Measurements from ENCODE around the gene ZNF513. TPM values are rescaled to one million over a fixed set of nuclear protein-coding genes. Genes with fewer than 3 reads are reported as not detected.
A peak's percentile ranks its signal among the peaks of the same experiment; 100 is the strongest.
"Not testable (repeated sequence)": the region's sequence is repeated elsewhere in the genome, so short reads cannot be mapped to it uniquely, and the experiment has no call there.

The ZNF513 gene, protein sequence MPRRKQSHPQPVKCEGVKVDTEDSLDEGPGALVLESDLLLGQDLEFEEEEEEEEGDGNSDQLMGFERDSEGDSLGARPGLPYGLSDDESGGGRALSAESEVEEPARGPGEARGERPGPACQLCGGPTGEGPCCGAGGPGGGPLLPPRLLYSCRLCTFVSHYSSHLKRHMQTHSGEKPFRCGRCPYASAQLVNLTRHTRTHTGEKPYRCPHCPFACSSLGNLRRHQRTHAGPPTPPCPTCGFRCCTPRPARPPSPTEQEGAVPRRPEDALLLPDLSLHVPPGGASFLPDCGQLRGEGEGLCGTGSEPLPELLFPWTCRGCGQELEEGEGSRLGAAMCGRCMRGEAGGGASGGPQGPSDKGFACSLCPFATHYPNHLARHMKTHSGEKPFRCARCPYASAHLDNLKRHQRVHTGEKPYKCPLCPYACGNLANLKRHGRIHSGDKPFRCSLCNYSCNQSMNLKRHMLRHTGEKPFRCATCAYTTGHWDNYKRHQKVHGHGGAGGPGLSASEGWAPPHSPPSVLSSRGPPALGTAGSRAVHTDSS
- total RNA-seq (2014; rRNA removed; shearing (Covaris generic)) = 11.8 and 19.2 TPM in 2 replicates

- Histone ChIP-seq H3K4me3 (ENCODE audit: insufficient read depth, low read depth, low read length) (peak within 1 kb of the TSS; percentile 91), H3K36me3 (replicated peaks; ENCODE audit: control insufficient read depth, insufficient read depth, low read length) (peaks cover 56% of the 10 kb centered on the region), H3K27me3 (ENCODE audit: control insufficient read depth, insufficient read depth, low read length) (no peaks in the 10 kb centered on the region)
- peak; percentile 98 for DNase-seq
Observed at GRCh38 chr2:27380626-27381545, at the start of gene ZNF513. TSS of gene ZNF513 (minus strand) at chr2:27380734. CDS start at chr2:27380526, 208 bp downstream.

DNA sequence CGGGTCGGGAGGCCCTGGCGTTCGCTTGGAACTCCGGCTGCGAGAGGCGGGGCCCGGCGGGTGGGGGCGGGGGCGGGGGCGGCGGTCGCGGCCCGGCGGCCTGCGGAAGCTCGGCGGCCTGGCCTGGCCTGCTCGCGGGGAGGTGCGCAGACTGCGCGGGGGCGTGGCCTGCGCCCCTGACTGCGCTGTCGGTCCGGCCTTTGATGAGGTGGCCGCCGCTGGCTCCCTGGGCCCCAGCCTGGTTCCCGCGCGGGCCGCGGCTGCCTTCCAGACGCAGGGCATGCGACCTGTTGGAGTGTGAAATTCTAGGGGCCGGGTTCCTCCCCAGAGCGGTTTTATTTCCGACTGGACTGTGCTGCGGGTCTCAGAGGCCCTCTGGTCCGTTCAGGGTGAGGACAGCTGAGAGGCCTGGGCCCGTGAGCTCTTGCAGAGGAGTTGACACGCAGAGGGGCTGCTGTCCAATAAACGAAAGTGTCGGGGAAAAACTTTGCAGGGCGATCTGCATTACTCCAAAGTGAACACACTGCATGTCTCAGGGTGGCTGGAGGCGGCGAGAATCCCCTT lies 48.5 kb upstream of the ZNF513 start:
- Histone ChIP-seq H3K4me3 (ENCODE audit: insufficient read depth, low read depth, low read length) (peak overlapping the region; percentile 100), H3K36me3 (replicated peaks; ENCODE audit: control insufficient read depth, insufficient read depth, low read length) (peaks cover 7% of the 10 kb centered on the region), H3K27me3 (ENCODE audit: control insufficient read depth, insufficient read depth, low read length) (no peaks in the 10 kb centered on the region)
- DNase-seq = peak; percentile 96

GRCh38 chr2:27428213-27428977 lies 47.9 kb upstream of the ZNF513 start, which contains the start of gene NRBP1:
TSS of gene NRBP1 (plus strand) at chr2:27428631. CDS start at chr2:27433274, 4,643 bp downstream.
- peak within 1 kb of the TSS; percentile 100 for H3K4me3 ChIP-seq (ENCODE audit: insufficient read depth, low read depth, low read length)
- peak; percentile 99 for DNase-seq
- H3K27me3 ChIP-seq (ENCODE audit: control insufficient read depth, insufficient read depth, low read length) = no peaks in the 10 kb centered on the region
- peaks cover 3% of the 10 kb centered on the region for H3K36me3 ChIP-seq (replicated peaks; ENCODE audit: control insufficient read depth, insufficient read depth, low read length)

GRCh38 chr2:27427863-27428212 lies 47.3 kb upstream of the ZNF513 start:
- Histone ChIP-seq H3K4me3 (ENCODE audit: insufficient read depth, low read depth, low read length) (peak overlapping the region; percentile 100), H3K27me3 (ENCODE audit: control insufficient read depth, insufficient read depth, low read length) (no peaks in the 10 kb centered on the region), H3K36me3 (replicated peaks; ENCODE audit: control insufficient read depth, insufficient read depth, low read length) (no peaks in the 10 kb centered on the region)
- no peak for DNase-seq

DNA sequence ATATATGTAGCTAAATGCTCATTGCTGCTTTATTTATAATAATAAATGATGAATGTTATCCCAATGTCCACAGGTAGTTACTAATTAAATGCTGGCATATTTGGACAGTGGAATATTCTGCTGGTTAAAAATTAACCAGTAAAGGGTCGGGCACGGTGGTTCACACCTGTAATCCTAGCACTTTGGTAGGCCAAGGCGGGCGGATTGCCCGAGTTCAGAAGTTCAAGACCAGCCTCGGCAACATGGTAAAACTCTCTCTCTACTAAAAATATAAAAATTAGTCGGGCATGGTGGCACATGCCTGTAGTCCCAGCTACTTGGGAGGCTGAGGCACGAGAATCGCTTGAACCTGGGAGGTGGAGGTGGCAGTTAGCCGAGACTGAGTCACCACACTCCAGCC lies 44.5 kb upstream of the ZNF513 start:
- DNase-seq; H3K27me3 ChIP-seq (ENCODE audit: control insufficient read depth, insufficient read depth, low read length); H3K4me3 ChIP-seq (ENCODE audit: insufficient read depth, low read depth, low read length); H3K36me3 ChIP-seq (replicated peaks; ENCODE audit: control insufficient read depth, insufficient read depth, low read length): not testable (repeated sequence)

DNA sequence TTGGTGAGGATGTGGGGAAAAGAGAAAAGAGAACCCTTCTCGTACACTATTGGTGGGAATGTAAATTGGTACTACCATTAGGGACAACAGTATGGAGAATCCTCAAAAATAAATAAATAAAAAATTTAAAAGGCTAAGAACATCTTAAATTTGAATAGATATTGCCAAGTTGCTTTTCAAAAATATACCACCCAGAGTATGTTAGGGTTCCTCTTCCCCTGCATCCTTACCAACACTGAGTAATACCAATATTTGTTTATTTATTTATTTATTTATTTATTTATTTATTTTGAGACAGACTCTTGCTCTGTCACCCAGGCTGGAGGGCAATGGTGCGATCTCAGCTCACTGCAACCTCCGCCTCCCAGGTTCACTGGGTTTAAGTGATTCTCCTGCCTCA lies 42.4 kb upstream of the ZNF513 start:
- no peaks in the 10 kb centered on the region for H3K27me3 ChIP-seq (ENCODE audit: control insufficient read depth, insufficient read depth, low read length)
- DNase-seq = no peak
- H3K4me3 ChIP-seq (ENCODE audit: insufficient read depth, low read depth, low read length) = no peak overlapping the region
- H3K36me3 ChIP-seq (replicated peaks; ENCODE audit: control insufficient read depth, insufficient read depth, low read length) = no peaks in the 10 kb centered on the region

DNA sequence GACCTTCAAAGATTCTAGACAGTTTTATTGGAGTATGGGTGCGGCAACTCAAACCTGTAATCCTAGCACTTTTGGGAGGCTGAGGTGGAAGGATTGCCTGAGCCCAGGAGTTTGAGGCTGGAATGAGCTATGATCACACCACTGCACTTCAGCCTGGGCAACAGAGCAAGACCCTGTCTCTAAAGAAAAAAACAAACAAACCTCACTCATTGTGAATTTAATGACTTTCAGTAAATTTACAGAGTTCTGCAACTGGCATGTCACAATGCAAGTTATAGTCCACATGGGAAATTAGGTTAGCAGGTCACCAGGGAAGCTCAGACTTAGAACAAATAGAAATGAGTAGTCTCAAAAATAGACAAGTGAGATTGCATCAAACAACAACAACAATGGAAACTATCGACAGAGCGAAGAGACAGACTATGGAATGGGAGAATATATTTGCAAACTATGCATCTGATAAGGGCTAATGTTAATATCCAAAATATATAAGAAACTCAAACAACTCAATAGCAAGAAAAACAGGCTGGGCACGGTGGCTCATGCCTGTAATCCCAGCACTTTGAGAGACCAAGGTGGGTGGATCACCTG lies 41.2 kb upstream of the ZNF513 start:
- Histone ChIP-seq H3K27me3 (ENCODE audit: control insufficient read depth, insufficient read depth, low read length) (no peaks in the 10 kb centered on the region), H3K36me3 (replicated peaks; ENCODE audit: control insufficient read depth, insufficient read depth, low read length) (no peaks in the 10 kb centered on the region), H3K4me3 (ENCODE audit: insufficient read depth, low read depth, low read length) (no peak overlapping the region)
- no peak for DNase-seq

GRCh38 chr2:27420996-27421395 lies 40.5 kb upstream of the ZNF513 start:
- DNase-seq = no peak
- Histone ChIP-seq H3K4me3 (ENCODE audit: insufficient read depth, low read depth, low read length) (no peak overlapping the region), H3K27me3 (ENCODE audit: control insufficient read depth, insufficient read depth, low read length) (no peaks in the 10 kb centered on the region), H3K36me3 (replicated peaks; ENCODE audit: control insufficient read depth, insufficient read depth, low read length) (no peaks in the 10 kb centered on the region)

GRCh38 chr2:27416151-27416550 lies 35.6 kb upstream of the ZNF513 start:
- Histone ChIP-seq H3K4me3 (ENCODE audit: insufficient read depth, low read depth, low read length) (no peak overlapping the region), H3K27me3 (ENCODE audit: control insufficient read depth, insufficient read depth, low read length) (no peaks in the 10 kb centered on the region), H3K36me3 (replicated peaks; ENCODE audit: control insufficient read depth, insufficient read depth, low read length) (no peaks in the 10 kb centered on the region)
- no peak for DNase-seq

DNA sequence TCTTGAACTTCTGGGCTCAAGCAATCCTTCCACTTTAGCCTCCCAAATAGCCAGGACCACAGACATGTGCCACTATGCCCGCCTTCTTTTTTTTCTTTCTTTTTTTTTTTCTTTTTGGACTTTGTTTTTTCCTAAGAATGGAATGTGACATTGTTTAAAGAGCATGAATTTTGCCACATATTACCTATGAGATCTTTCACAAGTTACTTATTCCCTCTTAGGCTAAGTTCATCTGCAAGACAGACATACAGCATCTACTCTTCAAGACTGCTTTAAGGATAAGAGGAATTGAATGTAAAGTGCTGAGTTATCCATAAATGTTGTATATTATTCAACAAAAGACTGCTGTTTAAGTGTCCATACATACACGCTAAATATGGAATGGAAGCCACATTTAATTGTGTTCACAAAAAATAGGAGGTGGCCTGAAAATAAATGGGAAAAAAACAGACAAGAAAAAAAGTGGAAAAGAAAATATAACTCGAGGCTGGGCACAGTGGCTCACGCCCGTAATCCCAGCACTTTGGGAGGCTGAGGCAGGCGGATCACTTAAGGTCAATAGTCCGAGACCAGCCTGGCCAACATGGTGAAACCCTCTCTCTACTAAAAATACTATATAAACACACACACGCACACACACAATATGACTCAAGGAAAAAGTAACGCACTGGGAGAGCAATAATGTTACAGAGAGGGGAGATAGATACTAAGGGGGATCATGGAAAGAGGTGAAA lies 32.1 kb upstream of the ZNF513 start:
- H3K4me3 ChIP-seq (ENCODE audit: insufficient read depth, low read depth, low read length) = no peak overlapping the region
- no peaks in the 10 kb centered on the region for H3K36me3 ChIP-seq (replicated peaks; ENCODE audit: control insufficient read depth, insufficient read depth, low read length)
- no peak for DNase-seq
- H3K27me3 ChIP-seq (ENCODE audit: control insufficient read depth, insufficient read depth, low read length) = no peaks in the 10 kb centered on the region

GRCh38 chr2:27409321-27410073 lies 29.0 kb upstream of the ZNF513 start, which contains the start of gene PPM1G:
TSS of gene PPM1G (minus strand) at chr2:27409591. CDS start at chr2:27409422, 169 bp downstream.
- peak within 1 kb of the TSS; percentile 95 for H3K4me3 ChIP-seq (ENCODE audit: insufficient read depth, low read depth, low read length)
- no peaks in the 10 kb centered on the region for H3K27me3 ChIP-seq (ENCODE audit: control insufficient read depth, insufficient read depth, low read length)
- peaks cover 2% of the 10 kb centered on the region; the same call in 1 of the 2 replicates for H3K36me3 ChIP-seq (replicated peaks; ENCODE audit: control insufficient read depth, insufficient read depth, low read length)
- peak; percentile 98 for DNase-seq

- Histone ChIP-seq H3K36me3 (replicated peaks; ENCODE audit: control insufficient read depth, insufficient read depth, low read length) (peaks cover 2% of the 10 kb centered on the region; the same call in 1 of the 2 replicates), H3K27me3 (ENCODE audit: control insufficient read depth, insufficient read depth, low read length) (no peaks in the 10 kb centered on the region), H3K4me3 (ENCODE audit: insufficient read depth, low read depth, low read length) (peak overlapping the region; percentile 95)
- DNase-seq = peak; percentile 81
Observed at GRCh38 chr2:27408601-27409320, 28.2 kb upstream of the ZNF513 start.

Measured in H7 (cell line).